Measurements from ENCODE around the gene SIRPA.

DNA sequence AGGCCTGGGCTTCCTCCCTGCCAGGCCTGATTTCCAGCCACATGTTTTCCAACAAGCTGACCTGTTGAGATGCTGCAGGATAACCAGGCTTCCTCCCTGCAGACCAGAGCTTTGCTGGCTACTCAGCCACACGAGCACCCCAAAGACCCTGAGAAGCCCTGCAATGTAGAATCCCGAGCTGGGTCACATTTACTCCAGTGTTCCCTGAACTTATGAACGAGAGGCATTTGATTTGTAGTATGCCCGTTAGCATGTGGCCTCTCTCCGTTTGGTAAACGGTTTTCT, 4.0 kb downstream of the SIRPA start:
- TF ChIP-seq POLR2A (IDR thresholded peaks at IDR 0.05; ENCODE audit: low read length) (no peak), GATA1 (IDR thresholded peaks at IDR 0.05; ENCODE audit: low read depth, low read length) (no peak)

All from erythroblast (primary cell).